Caco-2 (cell line): ENCODE measurements around the gene FPGS. TPM values are rescaled to one million over a fixed set of nuclear protein-coding genes. Genes with fewer than 3 reads are reported as not detected.

ENCODE experiments used
- BruUV-seq: library from RNA; stranded (reverse); fragments of 400-500 nt; replicated peaks from 2 replicates; lab custom pipeline; 2021; lab: Mats Ljungman, UMichigan
- CTCF ChIA-PET: fragments of 300-600 bp; sonication (Branson Sonifier 250); formaldehyde crosslinking; loops from one replicate; lab custom pipeline; 2022; ENCODE audit warnings: antibody characterized with exemption; lab: Charles Lee
- POLR2A ChIA-PET: fragments of 300-600 bp; sonication (Branson Sonifier 250); formaldehyde crosslinking; loops from one replicate; lab custom pipeline; 2022; ENCODE audit warnings: antibody characterized with exemption; lab: Charles Lee
- DNase-seq, 2 experiments: peaks; one replicate each; pipeline versions ENCODE4 v3.0.0 to v3.0.0-alpha.2; 2020 to 2022
- H3K27me3 ChIP-seq: replicated peaks from 2 replicates; pipeline ENCODE4 v1.6.0; 2011; ENCODE audit warnings: low read length; ENCODE audit not compliant: control insufficient read depth, insufficient read depth
- H3K36me3 ChIP-seq: 2 replicates; pipeline ENCODE4 v1.5.1; 2011; ENCODE audit warnings: low read length; ENCODE audit not compliant: control insufficient read depth, insufficient read depth
- H3K4me1 ChIP-seq: fragments of 250-450 bp; sonication (Bioruptor Pico); 2 replicates; pipeline ENCODE4 v1.5.1; 2020; ENCODE audit warnings: mild to moderate bottlenecking
- H3K4me3 ChIP-seq: 2 replicates; pipeline ENCODE4 v1.5.1; 2011; ENCODE audit warnings: low read depth, mild to moderate bottlenecking, control low read depth, low read length
- H3K9me3 ChIP-seq: fragments of 250-450 bp; sonication (Bioruptor Pico); 2 replicates; pipeline ENCODE4 v1.5.1; 2020; ENCODE audit warnings: mild to moderate bottlenecking, moderate library complexity
- H3K27ac Mint-ChIP-seq: one replicate; pipeline ENCODE4 v1.8.0; 2022; ENCODE audit warnings: mixed read lengths; ENCODE audit not compliant: unreplicated experiment
- H3K27me3 Mint-ChIP-seq: one replicate; pipeline ENCODE4 v1.8.0; 2022; ENCODE audit warnings: mixed read lengths; ENCODE audit not compliant: insufficient read depth, unreplicated experiment
- H3K36me3 Mint-ChIP-seq: one replicate; pipeline ENCODE4 v1.8.0; 2022; ENCODE audit warnings: mild to moderate bottlenecking, mixed read lengths; ENCODE audit not compliant: insufficient read depth, unreplicated experiment
- H3K4me1 Mint-ChIP-seq: one replicate; pipeline ENCODE4 v1.8.0; 2022; ENCODE audit warnings: low read depth, mixed read lengths; ENCODE audit not compliant: unreplicated experiment
- H3K4me3 Mint-ChIP-seq: one replicate; pipeline ENCODE4 v1.8.0; 2022; ENCODE audit warnings: mild to moderate bottlenecking, moderate library complexity, mixed read lengths; ENCODE audit not compliant: unreplicated experiment
- H3K9me3 Mint-ChIP-seq: one replicate; pipeline ENCODE4 v1.8.0; 2022; ENCODE audit warnings: mixed read lengths; ENCODE audit not compliant: unreplicated experiment
- CTCF ChIP-seq, 2 experiments: fragments of 200-600 bp in 1 of 2; IDR thresholded peaks; 1 replicate in 1 of 2; 2 replicates in 1 of 2; pipeline versions ENCODE4 v1.5.1 to v1.8.0; 2011 to 2022; ENCODE audit warnings: antibody characterized with exemption in 1 of 2, control low read depth in 1 of 2, inconsistent platforms in 1 of 2, low read depth in 1 of 2, low read length in 1 of 2, mild to moderate bottlenecking in 1 of 2, moderate library complexity in 1 of 2; ENCODE audit not compliant: insufficient read depth in 1 of 2, severe bottlenecking in 1 of 2, unreplicated experiment in 1 of 2
- intact Hi-C: fragments of 100-400 bp; cut with micrococcal nuclease; formaldehyde crosslinking; loops from one replicate; pipeline ENCODE4 v1.10.0; 2022; ENCODE audit not compliant: unreplicated experiment
- total RNA-seq: library from RNA; stranded (reverse); gene quantifications from 2 replicates; pipeline ENCODE4 v1.2.3, GENCODE V29; 2022

The FPGS gene
- total RNA-seq, 1 experiment from 2014 or later, result 54.4 TPM

GRCh38 chr9:127816728-127817127, 14.0 kb downstream of the FPGS start:
- H3K36me3 Mint-ChIP-seq, result peaks cover 19% of the 10 kb centered on the region
- H3K27ac Mint-ChIP-seq, result no peak overlapping the region
- no peaks in the 10 kb centered on the region for H3K4me1 ChIP-seq
- no peak overlapping the region for H3K4me3 Mint-ChIP-seq
- H3K27me3 Mint-ChIP-seq, result no peaks in the 10 kb centered on the region
- peaks cover 1% of the 10 kb centered on the region; the same call in 1 of the 2 replicates for H3K36me3 ChIP-seq
- no peaks in the 10 kb centered on the region for H3K9me3 Mint-ChIP-seq
- no TSS peak for BruUV-seq
- ChIA-PET POLR2A (no interaction called here), CTCF (no interaction called here)
- no peak for TF ChIP-seq CTCF (IDR thresholded peaks at IDR 0.05; ENCODE audit: insufficient read depth in 1 of 2, low read depth in 1 of 2, low read length in 1 of 2, severe bottlenecking in 1 of 2, unreplicated experiment in 1 of 2)
- intact Hi-C loops, result no loop called here
- H3K27me3 ChIP-seq, result no peaks in the 10 kb centered on the region
- H3K4me3 ChIP-seq, result no peak overlapping the region
- no peaks in the 10 kb centered on the region for H3K4me1 Mint-ChIP-seq
- no peak for DNase-seq
- H3K9me3 ChIP-seq, result no peaks in the 10 kb centered on the region

- H3K9me3 Mint-ChIP-seq, result no peaks in the 10 kb centered on the region
- intact Hi-C loops, result no loop called here
- peaks cover 8% of the 10 kb centered on the region for H3K36me3 Mint-ChIP-seq
- no peaks in the 10 kb centered on the region for H3K27me3 Mint-ChIP-seq
- no peaks in the 10 kb centered on the region for H3K4me1 Mint-ChIP-seq
- peaks cover 1% of the 10 kb centered on the region; the same call in 1 of the 2 replicates for H3K36me3 ChIP-seq
- ChIA-PET POLR2A (no interaction called here), CTCF (interaction anchor here (0.5 to 0.6 kb wide), 2 partner anchors 52 to 463 kb away, joined by 6 to 7 read pairs; no protein-coding TSS in a partner anchor)
- H3K27ac Mint-ChIP-seq, result no peak overlapping the region
- BruUV-seq, result no TSS peak
- no peaks in the 10 kb centered on the region for H3K27me3 ChIP-seq
- DNase-seq, result no peak
- no peaks in the 10 kb centered on the region for H3K9me3 ChIP-seq
- no peak for TF ChIP-seq CTCF (IDR thresholded peaks at IDR 0.05; ENCODE audit: insufficient read depth in 1 of 2, low read depth in 1 of 2, low read length in 1 of 2, severe bottlenecking in 1 of 2, unreplicated experiment in 1 of 2)
- H3K4me1 ChIP-seq, result no peaks in the 10 kb centered on the region
- H3K4me3 ChIP-seq, result no peak overlapping the region
- H3K4me3 Mint-ChIP-seq, result no peak overlapping the region
Measured at GRCh38 chr9:127817881-127818434, 15.3 kb downstream of the FPGS start.

- no peak for TF ChIP-seq CTCF (IDR thresholded peaks at IDR 0.05; ENCODE audit: insufficient read depth in 1 of 2, low read depth in 1 of 2, low read length in 1 of 2, severe bottlenecking in 1 of 2, unreplicated experiment in 1 of 2)
- intact Hi-C loops, result no loop called here
- Histone ChIP-seq H3K4me3 (no peak overlapping the region), H3K4me1 (no peaks in the 10 kb centered on the region), H3K27me3 (no peaks in the 10 kb centered on the region), H3K36me3 (no peaks in the 10 kb centered on the region), H3K9me3 (no peaks in the 10 kb centered on the region)
- no peak for DNase-seq
- CTCF ChIA-PET, result interaction anchor here (0.5 to 0.6 kb wide), 2 partner anchors 464 to 931 kb away, joined by 3 to 7 read pairs; no protein-coding TSS in a partner anchor
- no peaks in the 10 kb centered on the region for H3K27me3 Mint-ChIP-seq
- H3K36me3 Mint-ChIP-seq, result peaks cover 6% of the 10 kb centered on the region
- no peaks in the 10 kb centered on the region for H3K4me1 Mint-ChIP-seq
- no peaks in the 10 kb centered on the region for H3K9me3 Mint-ChIP-seq
- H3K4me3 Mint-ChIP-seq, result no peak overlapping the region
- BruUV-seq, result no TSS peak
- POLR2A ChIA-PET, result interaction anchor here (0.6 kb wide), 1 partner anchor 26 kb away, joined by 4 read pairs; no protein-coding TSS in a partner anchor
- no peak overlapping the region for H3K27ac Mint-ChIP-seq
Measured at GRCh38 chr9:127818574-127818973, 15.9 kb downstream of the FPGS start.
